T47D (cell line): ENCODE results near the gene STMP1.

Experiments
- DNase-seq, 2 experiments: peaks; one replicate each; pipeline versions ENCODE4 v3.0.0 to v3.0.0-alpha.2; 2011 to 2012; ENCODE audit warnings: low read depth in 1 of 2, low spot score in 1 of 2
- JUND ChIP-seq: IDR thresholded peaks from 2 replicates; pipeline ENCODE4 v1.6.1; 2012; ENCODE audit warnings: low read depth
- in situ Hi-C: cut with HindIII; loops from 2 replicates; pipeline ENCODE4 v1.10.0; 2016; ENCODE audit warnings: low sequenced_read_pairs, low pct_unique_long_range_greater_than_20kb

Gene STMP1

GRCh38 chr7:135723411-135723810 is 61.1 kb downstream of the STMP1 start:
- no peak for TF ChIP-seq JUND
- in situ Hi-C loops: no loop called here
- no peak for DNase-seq
